C4-2B (cell line): ENCODE measurements around the gene DNAJC10.

Source experiments
- ZFX ChIP-seq: fragments of 450-650 bp; IDR thresholded peaks from 2 replicates; pipeline ENCODE4 v1.6.1; 2017
- TF ChIP-seq, protein P1 (sequence below): fragments of 450-650 bp; conservative IDR thresholded peaks from 2 replicates; pipeline ENCODE4 v1.5.1; 2017; ENCODE audit warnings: mild to moderate bottlenecking

DNA sequence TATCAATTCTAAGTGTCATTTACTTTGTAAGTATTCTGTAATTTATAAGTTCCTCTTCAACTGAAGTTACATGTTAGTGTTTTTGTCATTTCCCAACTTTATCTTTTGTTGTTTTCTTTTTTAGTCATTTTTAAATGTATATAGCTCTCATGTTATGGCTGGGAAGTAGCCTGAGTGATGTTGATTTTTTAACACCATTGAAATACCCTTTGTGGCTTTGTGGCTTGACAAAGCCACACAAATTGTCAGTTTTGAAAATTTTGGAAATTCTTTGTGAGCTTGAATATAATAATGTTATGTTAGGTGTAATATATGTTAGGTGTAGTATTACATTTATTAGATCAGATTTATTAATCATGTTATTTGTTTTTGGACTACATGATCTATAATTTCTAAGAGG, 16.7 kb downstream of the DNAJC10 start:
- TF ChIP-seq, protein P1, sequence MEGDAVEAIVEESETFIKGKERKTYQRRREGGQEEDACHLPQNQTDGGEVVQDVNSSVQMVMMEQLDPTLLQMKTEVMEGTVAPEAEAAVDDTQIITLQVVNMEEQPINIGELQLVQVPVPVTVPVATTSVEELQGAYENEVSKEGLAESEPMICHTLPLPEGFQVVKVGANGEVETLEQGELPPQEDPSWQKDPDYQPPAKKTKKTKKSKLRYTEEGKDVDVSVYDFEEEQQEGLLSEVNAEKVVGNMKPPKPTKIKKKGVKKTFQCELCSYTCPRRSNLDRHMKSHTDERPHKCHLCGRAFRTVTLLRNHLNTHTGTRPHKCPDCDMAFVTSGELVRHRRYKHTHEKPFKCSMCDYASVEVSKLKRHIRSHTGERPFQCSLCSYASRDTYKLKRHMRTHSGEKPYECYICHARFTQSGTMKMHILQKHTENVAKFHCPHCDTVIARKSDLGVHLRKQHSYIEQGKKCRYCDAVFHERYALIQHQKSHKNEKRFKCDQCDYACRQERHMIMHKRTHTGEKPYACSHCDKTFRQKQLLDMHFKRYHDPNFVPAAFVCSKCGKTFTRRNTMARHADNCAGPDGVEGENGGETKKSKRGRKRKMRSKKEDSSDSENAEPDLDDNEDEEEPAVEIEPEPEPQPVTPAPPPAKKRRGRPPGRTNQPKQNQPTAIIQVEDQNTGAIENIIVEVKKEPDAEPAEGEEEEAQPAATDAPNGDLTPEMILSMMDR = no peak
- no peak for TF ChIP-seq ZFX
